ENCODE measurements around the gene FBXO48.
A peak's percentile ranks its signal among the peaks of the same experiment; 100 is the strongest.

FBXO48 gene, protein sequence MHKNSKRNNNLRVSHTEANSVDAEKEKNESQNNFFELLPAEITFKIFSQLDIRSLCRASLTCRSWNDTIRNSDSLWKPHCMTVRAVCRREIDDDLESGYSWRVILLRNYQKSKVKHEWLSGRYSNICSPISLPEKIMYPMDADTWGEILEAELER

GRCh38 chr2:68467077-68467960, at the start of gene FBXO48, which contains the start of gene APLF:
Gene FBXO48 (minus strand): TSS chr2:68467294. CDS start chr2:68465145, 2,149 bp downstream.
Gene APLF (plus strand): TSS chr2:68467585. CDS start chr2:68467732, 147 bp downstream.
- peak within 1 kb of the TSS; percentile 77 for H3K4me3 ChIP-seq (replicated peaks; ENCODE audit: low read depth, low read length)
- DNase-seq (ENCODE audit: extremely low read depth, low read depth), result peak; percentile 96
- TF ChIP-seq, protein P1, sequence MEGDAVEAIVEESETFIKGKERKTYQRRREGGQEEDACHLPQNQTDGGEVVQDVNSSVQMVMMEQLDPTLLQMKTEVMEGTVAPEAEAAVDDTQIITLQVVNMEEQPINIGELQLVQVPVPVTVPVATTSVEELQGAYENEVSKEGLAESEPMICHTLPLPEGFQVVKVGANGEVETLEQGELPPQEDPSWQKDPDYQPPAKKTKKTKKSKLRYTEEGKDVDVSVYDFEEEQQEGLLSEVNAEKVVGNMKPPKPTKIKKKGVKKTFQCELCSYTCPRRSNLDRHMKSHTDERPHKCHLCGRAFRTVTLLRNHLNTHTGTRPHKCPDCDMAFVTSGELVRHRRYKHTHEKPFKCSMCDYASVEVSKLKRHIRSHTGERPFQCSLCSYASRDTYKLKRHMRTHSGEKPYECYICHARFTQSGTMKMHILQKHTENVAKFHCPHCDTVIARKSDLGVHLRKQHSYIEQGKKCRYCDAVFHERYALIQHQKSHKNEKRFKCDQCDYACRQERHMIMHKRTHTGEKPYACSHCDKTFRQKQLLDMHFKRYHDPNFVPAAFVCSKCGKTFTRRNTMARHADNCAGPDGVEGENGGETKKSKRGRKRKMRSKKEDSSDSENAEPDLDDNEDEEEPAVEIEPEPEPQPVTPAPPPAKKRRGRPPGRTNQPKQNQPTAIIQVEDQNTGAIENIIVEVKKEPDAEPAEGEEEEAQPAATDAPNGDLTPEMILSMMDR (IDR thresholded peaks at IDR 0.05; ENCODE audit: low read depth, low read length, missing control alignments), result no peak

DNA sequence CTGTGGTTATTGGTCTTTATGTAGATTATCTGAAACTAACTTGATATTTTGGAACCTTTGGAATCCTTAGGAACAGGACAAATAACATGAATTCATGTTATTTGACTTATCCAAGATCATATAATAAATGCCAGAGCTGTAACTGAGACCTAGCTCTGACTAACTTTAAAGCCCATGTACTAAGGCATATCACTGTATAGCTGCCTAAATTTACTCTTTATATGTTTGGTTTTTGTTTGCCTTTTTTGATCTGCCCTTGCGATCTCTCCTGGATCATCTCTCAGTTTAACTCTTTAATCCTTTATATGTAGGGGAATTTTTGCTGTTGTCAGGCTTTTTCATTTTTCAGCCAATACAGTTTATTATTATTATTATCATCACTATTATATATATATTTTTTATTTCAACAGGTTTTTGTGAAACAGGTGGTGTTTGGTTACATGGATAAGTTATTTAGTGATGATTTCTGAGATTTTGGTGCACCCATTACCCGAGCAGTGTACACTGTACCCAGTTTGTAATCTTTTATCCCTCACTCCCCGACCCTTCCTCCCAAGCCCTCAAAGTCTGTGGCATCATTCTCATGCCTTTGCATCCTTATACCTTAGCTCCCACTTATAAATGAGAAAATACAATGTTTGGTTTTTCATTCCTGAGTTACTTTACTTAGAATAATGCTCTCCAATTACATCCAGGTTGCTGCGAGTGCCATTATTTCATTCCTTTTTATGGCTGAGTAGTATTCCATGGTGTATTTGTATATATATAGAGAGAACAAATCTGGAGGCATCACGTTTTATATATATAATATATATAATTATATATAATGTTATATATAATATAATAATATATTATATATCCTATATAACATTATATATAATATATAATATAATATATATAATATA, 49.2 kb upstream of the FBXO48 start:
- TF ChIP-seq, protein P1 (IDR thresholded peaks at IDR 0.05; ENCODE audit: low read depth, low read length, missing control alignments), result no peak
- no peak for DNase-seq (ENCODE audit: extremely low read depth, low read depth)

DNA sequence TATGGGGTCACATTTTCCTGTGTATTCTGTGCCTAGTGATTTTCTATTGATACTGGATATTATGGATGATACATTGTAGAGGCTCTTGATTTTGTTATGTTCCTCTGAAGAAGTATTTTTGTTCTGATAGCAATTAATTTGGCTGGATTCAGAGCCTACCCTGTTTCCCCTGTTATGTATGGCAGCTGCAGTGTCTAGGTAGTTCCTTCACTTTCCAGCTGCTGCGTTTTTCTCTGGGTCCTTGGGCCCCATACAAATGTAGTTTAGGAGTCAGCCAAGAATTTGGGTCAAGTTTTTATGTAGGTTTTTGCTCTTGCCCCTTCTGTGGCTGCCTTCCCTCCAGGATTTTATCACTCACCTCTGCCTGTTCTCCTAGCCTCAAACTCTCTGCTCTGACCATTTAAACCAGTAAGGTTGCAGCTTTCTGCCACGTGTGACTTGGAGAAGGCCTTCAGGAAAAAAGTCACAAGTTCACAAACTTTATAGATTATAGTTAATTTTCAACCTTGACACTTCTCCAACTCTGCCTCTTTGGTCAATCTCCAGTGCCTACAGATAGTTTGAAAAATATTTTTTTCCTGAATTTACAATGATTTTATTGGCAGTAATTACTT, 47.3 kb upstream of the FBXO48 start:
- no peak overlapping the region for H3K4me3 ChIP-seq (replicated peaks; ENCODE audit: low read depth, low read length)
- DNase-seq (ENCODE audit: extremely low read depth, low read depth), result no peak
- TF ChIP-seq, protein P1 (IDR thresholded peaks at IDR 0.05; ENCODE audit: low read depth, low read length, missing control alignments), result no peak

More for the DNA sequence above, 49.2 kb upstream of the FBXO48 start:
- no peak overlapping the region for H3K4me3 ChIP-seq (replicated peaks; ENCODE audit: low read depth, low read length)

DNA sequence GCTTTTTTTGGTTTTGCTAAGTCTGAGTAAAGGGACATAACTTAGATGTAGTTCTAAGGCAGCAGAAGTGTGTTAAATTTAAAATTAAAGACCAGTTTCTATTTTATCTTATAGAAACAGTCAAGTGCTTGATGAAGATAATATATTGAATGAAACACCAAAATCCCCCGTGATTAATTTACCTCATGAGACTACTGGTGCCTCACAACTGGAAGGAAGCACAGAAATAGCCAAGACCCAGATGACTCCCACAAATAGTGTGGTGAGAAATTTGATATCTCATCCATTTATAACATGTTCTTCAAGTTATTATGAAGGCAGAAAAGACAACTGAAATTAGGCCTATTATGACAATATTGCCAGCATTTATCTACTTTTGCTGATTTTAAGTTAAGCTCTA, 45.9 kb upstream of the FBXO48 start:
- TF ChIP-seq, protein P1 (IDR thresholded peaks at IDR 0.05; ENCODE audit: low read depth, low read length, missing control alignments), result no peak
- H3K4me3 ChIP-seq (replicated peaks; ENCODE audit: low read depth, low read length), result no peak overlapping the region
- no peak for DNase-seq (ENCODE audit: extremely low read depth, low read depth)

- TF ChIP-seq, protein P1 (IDR thresholded peaks at IDR 0.05; ENCODE audit: low read depth, low read length, missing control alignments), result no peak
Measured at GRCh38 chr2:68512326-68512725, 45.2 kb upstream of the FBXO48 start.

GRCh38 chr2:68506170-68506569, 39.1 kb upstream of the FBXO48 start:
- no peak overlapping the region for H3K4me3 ChIP-seq (replicated peaks; ENCODE audit: low read depth, low read length)
- no peak for DNase-seq (ENCODE audit: extremely low read depth, low read depth)
- TF ChIP-seq, protein P1 (IDR thresholded peaks at IDR 0.05; ENCODE audit: low read depth, low read length, missing control alignments), result no peak

More at GRCh38 chr2:68512326-68512725, 45.2 kb upstream of the FBXO48 start:
- no peak overlapping the region for H3K4me3 ChIP-seq (replicated peaks; ENCODE audit: low read depth, low read length)
- DNase-seq (ENCODE audit: extremely low read depth, low read depth), result no peak
